PC-3 (cell line): ENCODE data around the gene MAST3. TPM values are rescaled to one million over a fixed set of nuclear protein-coding genes. Genes with fewer than 3 reads are reported as not detected.
A peak's percentile ranks its signal among the peaks of the same experiment; 100 is the strongest.

Source experiments
- ATAC-seq: fragments of 200-7000 bp; cut with Tn5 transposase; 2 replicates; pipeline ENCODE4 v1.9.1; 2020; ENCODE audit warnings: mild to moderate bottlenecking, moderate library complexity
- BruUV-seq: library from RNA; stranded (reverse); fragments of 400-500 nt; replicated peaks from 2 replicates; lab custom pipeline; 2021; lab: Mats Ljungman, UMichigan
- CTCF ChIA-PET: fragments of 300-600 bp; sonication (Branson Sonifier 250); formaldehyde crosslinking; loops from one replicate; lab custom pipeline; 2022; ENCODE audit warnings: antibody characterized with exemption; lab: Charles Lee
- POLR2A ChIA-PET: fragments of 300-600 bp; sonication (Branson Sonifier 250); formaldehyde crosslinking; loops from one replicate; lab custom pipeline; 2022; ENCODE audit warnings: antibody characterized with exemption; ENCODE audit not compliant: unreplicated experiment; lab: Charles Lee
- DNase-seq: peaks from one replicate; pipeline ENCODE4 v3.0.0-alpha.2; 2015
- H2AFZ ChIP-seq: fragments of 300-600 bp; sonication (generic); 2 replicates; pipeline ENCODE4 v1.6.0; 2016; ENCODE audit warnings: antibody characterized with exemption, low read length
- H3F3A ChIP-seq: fragments of 300-600 bp; sonication (generic); one replicate; pipeline ENCODE4 v1.6.0; 2017; ENCODE audit warnings: antibody characterized with exemption, low read length, control low read depth, mild to moderate bottlenecking; ENCODE audit not compliant: unreplicated experiment
- H3K27ac ChIP-seq: fragments of 300-600 bp; sonication (generic); 2 replicates; pipeline ENCODE4 v1.5.1; 2016; ENCODE audit warnings: mild to moderate bottlenecking, low read length
- H3K27me3 ChIP-seq: fragments of 300-600 bp; sonication (generic); 2 replicates; pipeline ENCODE4 v1.6.1; 2016; ENCODE audit warnings: low read length, mixed read lengths
- H3K36me3 ChIP-seq: fragments of 300-600 bp; sonication (generic); 2 replicates; pipeline ENCODE4 v1.6.1; 2016; ENCODE audit warnings: low read depth, mixed run types, low read length, mixed read lengths
- H3K4me1 ChIP-seq: fragments of 300-600 bp; sonication (generic); 2 replicates; pipeline ENCODE4 v1.5.1; 2016; ENCODE audit warnings: low read length; ENCODE audit not compliant: insufficient read depth
- H3K4me2 ChIP-seq: fragments of 300-600 bp; sonication (generic); 2 replicates; pipeline ENCODE4 v1.6.0; 2016; ENCODE audit warnings: low read length
- H3K4me3 ChIP-seq: fragments of 300-600 bp; sonication (generic); 2 replicates; pipeline ENCODE4 v1.5.1; 2016; ENCODE audit warnings: mild to moderate bottlenecking, low read length, mixed read lengths
- H3K79me2 ChIP-seq: fragments of 300-600 bp; sonication (generic); 2 replicates; pipeline ENCODE4 v1.6.1; 2017; ENCODE audit warnings: low read length, mixed read lengths
- H3K9ac ChIP-seq: fragments of 300-600 bp; sonication (generic); 2 replicates; pipeline ENCODE4 v1.6.0; 2016; ENCODE audit warnings: mild to moderate bottlenecking, low read length
- H3K9me2 ChIP-seq: fragments of 300-600 bp; sonication (generic); replicated peaks from 2 replicates; pipeline ENCODE4 v1.6.1; 2016; ENCODE audit warnings: mixed run types, low read length, mixed read lengths
- H3K9me3 ChIP-seq: fragments of 300-600 bp; sonication (generic); 2 replicates; pipeline ENCODE4 v1.6.1; 2016; ENCODE audit warnings: low read length, mixed read lengths
- H4K20me1 ChIP-seq: fragments of 300-600 bp; sonication (generic); 2 replicates; pipeline ENCODE4 v1.6.1; 2016; ENCODE audit warnings: low read length, mixed read lengths
- CTCF ChIP-seq: fragments of 300-600 bp; sonication (generic); conservative IDR thresholded peaks from 2 replicates; pipeline ENCODE4 v1.5.1; 2017; ENCODE audit warnings: antibody characterized with exemption, low read depth, mild to moderate bottlenecking, low read length
- EZH2 ChIP-seq: fragments of 300-600 bp; sonication (generic); IDR thresholded peaks from one replicate; pipeline ENCODE4 v1.6.1; 2017; ENCODE audit warnings: antibody characterized with exemption, mild to moderate bottlenecking, low read length; ENCODE audit not compliant: unreplicated experiment
- EZH2phosphoT487 ChIP-seq: fragments of 300-600 bp; sonication (generic); IDR thresholded peaks from 2 replicates; pipeline ENCODE4 v1.6.1; 2018; ENCODE audit warnings: mild to moderate bottlenecking, antibody characterized with exemption, low read length, borderline replicate concordance
- intact Hi-C: fragments of 100-400 bp; cut with micrococcal nuclease; formaldehyde crosslinking; loops from 2 replicates; pipeline ENCODE4 v1.9.0; 2023
- total RNA-seq: library from RNA; depleted of rRNA; stranded (reverse); fragments of >200 nt; gene quantifications from 2 replicates; pipeline ENCODE4 v1.2.3, GENCODE V29; 2014

The MAST3 gene
- total RNA-seq, 1 experiment from 2014 or later = 8.1 TPM

GRCh38 chr19:18123819-18124218, 26.2 kb downstream of the MAST3 start:
- H3K79me2 ChIP-seq = 0 out of 2 replicates have a peak, but pooled peaks cover 3% of the 10 kb centered on the region

GRCh38 chr19:18126097-18126496, 28.5 kb downstream of the MAST3 start:
- Histone ChIP-seq H3K27me3 (no peaks in the 10 kb centered on the region), H3K9me2 (no peaks in the 10 kb centered on the region), H3K36me3 (0 out of 2 replicates have a peak, but pooled peaks cover 6% of the 10 kb centered on the region), H3K9ac (no peak overlapping the region), H3K9me3 (no peaks in the 10 kb centered on the region), H3K4me3 (no peak overlapping the region), H3K27ac (no peak overlapping the region), H2AFZ (no peak overlapping the region), H3F3A (no peaks in the 10 kb centered on the region), H3K4me1 (no peaks in the 10 kb centered on the region), H3K79me2 (no peaks in the 10 kb centered on the region), H4K20me1 (no peaks in the 10 kb centered on the region), H3K4me2 (no peak overlapping the region)
- no peak for ATAC-seq
- TF ChIP-seq EZH2phosphoT487 = no peak
- no peak for TF ChIP-seq CTCF
- DNase-seq = no peak
- ChIA-PET POLR2A (no interaction called here), CTCF (no interaction called here)
- intact Hi-C loops = no loop called here
- no TSS peak for BruUV-seq

More at GRCh38 chr19:18123819-18124218, 26.2 kb downstream of the MAST3 start:
- H3K4me2 ChIP-seq = no peak overlapping the region
- no peak for DNase-seq
- POLR2A ChIA-PET = no interaction called here
- H3F3A ChIP-seq = no peaks in the 10 kb centered on the region
- H3K9ac ChIP-seq = no peak overlapping the region
- H3K9me3 ChIP-seq = no peaks in the 10 kb centered on the region
- H4K20me1 ChIP-seq = no peaks in the 10 kb centered on the region
- no peaks in the 10 kb centered on the region for H3K36me3 ChIP-seq
- intact Hi-C loops = no loop called here
- no peak overlapping the region for H3K27ac ChIP-seq
- no peaks in the 10 kb centered on the region for H3K9me2 ChIP-seq
- no peak for ATAC-seq
- H3K4me1 ChIP-seq = peaks cover 3% of the 10 kb centered on the region; the same call in 1 of the 2 replicates
- CTCF ChIA-PET = no interaction called here
- no peak for TF ChIP-seq EZH2
- TF ChIP-seq EZH2phosphoT487 = no peak
- TF ChIP-seq CTCF = no peak
- no peaks in the 10 kb centered on the region for H3K27me3 ChIP-seq
- no peak overlapping the region for H2AFZ ChIP-seq
- no TSS peak for BruUV-seq
- no peak overlapping the region for H3K4me3 ChIP-seq

- Histone ChIP-seq H3K9ac (no peak overlapping the region), H3K9me2 (no peaks in the 10 kb centered on the region), H3K4me3 (no peak overlapping the region), H3K9me3 (no peaks in the 10 kb centered on the region), H3K4me2 (no peak overlapping the region), H3K27ac (no peak overlapping the region), H3K79me2 (no peaks in the 10 kb centered on the region), H3F3A (no peaks in the 10 kb centered on the region), H4K20me1 (no peaks in the 10 kb centered on the region), H2AFZ (no peak overlapping the region), H3K4me1 (no peaks in the 10 kb centered on the region), H3K27me3 (no peaks in the 10 kb centered on the region), H3K36me3 (0 out of 2 replicates have a peak, but pooled peaks cover 6% of the 10 kb centered on the region)
- no TSS peak for BruUV-seq
- TF ChIP-seq EZH2 = no peak
- no peak for TF ChIP-seq EZH2phosphoT487
- no peak for TF ChIP-seq CTCF
- intact Hi-C loops = no loop called here
- ATAC-seq (no peak), DNase-seq (peak; percentile 35)
- ChIA-PET CTCF (no interaction called here), POLR2A (no interaction called here)
These were observed 30.5 kb downstream of the MAST3 start for GRCh38 chr19:18128044-18128443.
